Measurements from ENCODE around the gene RBKS.

Gene RBKS

DNA sequence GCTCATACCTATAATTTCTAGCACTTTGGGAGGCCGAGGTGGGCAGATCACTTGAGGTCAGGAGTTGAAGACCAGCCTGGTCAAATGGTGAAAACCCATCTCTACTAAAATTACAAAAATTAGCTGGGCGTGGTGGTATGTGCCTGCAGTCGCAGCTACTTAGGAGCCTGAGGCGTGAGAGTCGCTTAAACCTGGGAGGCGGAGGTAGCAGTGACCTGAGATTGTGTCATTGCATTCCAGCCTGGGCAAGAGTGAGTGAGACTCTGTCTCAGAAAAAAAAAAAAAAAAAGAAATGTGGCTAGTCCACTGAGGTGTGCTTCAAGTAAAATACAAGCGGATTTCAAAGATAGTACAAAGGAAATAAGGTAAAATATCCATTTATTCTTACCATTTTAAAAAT, 46.2 kb downstream of the RBKS start:
- FAIRE-seq: no peak
- DNase-seq (ENCODE audit: extremely low spot score, insufficient read length, low read depth): no peak

- FAIRE-seq (no peak), DNase-seq (ENCODE audit: extremely low spot score, insufficient read length, low read depth) (no peak)
Measured at GRCh38 chr2:27842894-27843293, 47.3 kb downstream of the RBKS start.

DNA sequence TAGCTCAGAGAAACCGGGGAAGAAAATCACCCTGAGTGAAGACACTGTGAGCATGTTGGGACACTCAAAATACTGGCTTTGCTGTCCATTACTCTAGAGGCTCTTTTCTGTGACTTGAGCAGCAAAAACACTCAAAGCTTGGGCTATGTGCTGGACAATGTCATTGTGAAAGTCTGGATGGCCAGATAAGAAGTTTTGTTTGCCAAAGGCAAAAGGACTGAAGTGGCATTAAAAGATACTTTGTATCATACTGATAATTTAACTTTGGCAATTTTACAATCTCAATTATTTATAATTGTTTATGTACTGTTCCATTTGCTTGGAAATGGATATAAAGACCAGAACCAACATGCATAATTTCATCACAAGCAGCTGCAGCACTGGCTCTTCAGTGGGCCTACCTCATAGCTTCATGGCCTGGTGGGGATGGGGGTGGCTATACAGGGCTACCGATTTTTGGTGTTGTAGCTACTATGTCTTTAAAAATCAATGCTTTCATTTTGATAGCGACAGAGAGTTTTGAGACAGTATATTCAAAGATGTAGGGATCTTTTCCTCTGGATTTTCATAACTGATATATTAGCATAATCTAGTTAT, 51.1 kb downstream of the RBKS start:
- DNase-seq (ENCODE audit: extremely low spot score, insufficient read length, low read depth): no peak
- FAIRE-seq: no peak

DNA sequence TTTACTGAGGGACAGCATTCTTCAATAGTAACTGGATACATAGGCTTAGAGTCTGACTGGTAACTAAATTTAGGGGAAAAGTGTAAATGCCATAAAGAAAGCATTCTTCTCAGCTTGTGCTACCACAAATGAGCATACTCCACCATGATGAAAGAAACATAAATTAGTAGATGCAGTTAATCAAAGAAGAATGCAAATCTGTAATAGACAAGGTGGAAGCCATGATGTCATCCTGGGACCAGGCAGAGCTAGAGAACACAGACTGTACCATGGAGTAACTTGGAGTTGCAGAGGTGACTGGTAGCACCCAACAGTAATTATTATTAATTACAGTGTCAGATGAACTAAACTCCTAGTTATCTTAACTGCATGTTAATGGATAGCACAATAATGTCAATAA, 51.7 kb downstream of the RBKS start:
- FAIRE-seq (no peak), DNase-seq (ENCODE audit: extremely low spot score, insufficient read length, low read depth) (no peak)

DNA sequence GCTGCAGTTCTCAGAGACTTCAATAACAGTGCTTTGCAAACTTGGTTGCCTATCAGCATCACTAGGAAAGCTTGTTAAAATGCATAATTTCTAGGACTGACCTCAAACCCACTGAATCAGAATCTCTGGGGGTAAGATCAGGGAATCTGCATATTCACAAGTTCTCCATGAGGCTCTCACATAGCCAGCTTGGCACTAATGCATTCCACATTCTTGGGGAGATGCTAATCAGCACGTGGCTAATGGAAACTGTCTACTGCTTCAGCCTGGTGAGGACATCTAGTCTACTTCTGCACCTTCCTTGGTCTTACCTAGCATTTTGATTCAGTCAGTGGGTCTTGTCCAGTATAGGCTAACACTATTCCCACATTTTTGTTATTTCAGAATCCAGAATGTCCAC, 56.3 kb downstream of the RBKS start:
- FAIRE-seq: no peak
- no peak for DNase-seq (ENCODE audit: extremely low spot score, insufficient read length, low read depth)

DNA sequence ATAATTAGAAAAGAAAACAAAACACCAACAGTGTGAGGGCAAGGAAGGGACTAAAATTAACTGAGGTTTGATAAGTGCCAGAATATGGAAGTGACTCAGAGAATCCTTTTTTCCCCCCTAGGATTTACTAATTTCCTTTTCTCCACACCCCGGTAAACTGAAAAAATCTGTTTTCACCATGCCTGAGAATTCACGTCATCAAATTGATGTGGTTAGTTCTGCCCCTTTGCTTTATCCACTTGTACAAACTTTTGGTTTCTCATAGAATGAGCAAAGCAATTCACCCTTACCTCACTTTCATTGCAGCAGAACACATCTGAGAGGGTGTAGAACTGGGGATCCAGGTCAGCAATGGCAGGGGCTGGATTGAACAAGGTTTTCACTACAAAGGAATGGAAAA, 57.8 kb downstream of the RBKS start:
- DNase-seq (ENCODE audit: extremely low spot score, insufficient read length, low read depth): no peak
- FAIRE-seq: no peak

GRCh38 chr2:27831279-27832050, 58.7 kb downstream of the RBKS start:
- FAIRE-seq (no peak), DNase-seq (ENCODE audit: extremely low spot score, insufficient read length, low read depth) (no peak)

DNA sequence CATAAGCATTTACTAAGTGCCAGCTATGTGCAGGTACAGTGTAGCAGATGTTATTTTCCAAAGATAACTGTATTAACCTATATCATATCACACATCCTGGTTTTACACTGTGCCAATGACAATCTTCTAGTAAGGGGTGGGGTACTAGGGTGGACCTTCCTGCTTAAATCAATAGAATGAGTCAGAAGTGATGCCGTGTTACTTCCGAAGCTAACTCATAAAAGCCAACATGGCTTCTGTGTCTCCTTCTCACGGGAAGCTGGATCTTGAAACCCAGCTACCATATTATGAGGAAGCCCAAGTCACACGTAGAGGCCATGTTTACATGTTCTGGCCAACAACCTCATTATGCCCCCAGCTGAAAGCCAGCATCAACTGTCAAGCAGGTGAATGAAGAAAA, 59.5 kb downstream of the RBKS start:
- FAIRE-seq: no peak
- DNase-seq (ENCODE audit: extremely low spot score, insufficient read length, low read depth): no peak

DNA sequence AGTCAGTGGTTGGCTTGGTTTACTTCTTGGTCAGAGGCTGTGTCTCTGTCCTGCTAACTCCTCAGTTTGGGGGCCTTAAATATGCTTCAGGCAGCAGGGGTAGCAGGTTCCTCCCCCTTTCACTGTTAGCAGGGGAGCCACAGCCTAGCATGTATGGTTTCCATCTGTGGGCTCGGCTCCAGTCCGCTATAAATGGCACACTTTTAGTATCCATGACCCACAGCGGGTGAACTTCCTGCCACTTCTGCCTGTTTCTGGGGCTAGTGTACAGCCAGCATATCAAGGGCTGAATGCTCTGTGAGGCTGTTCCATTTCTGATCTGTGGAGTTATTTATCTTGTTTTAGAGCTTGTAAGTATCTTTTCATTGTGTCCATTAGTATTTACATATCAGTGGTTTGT, 60.4 kb downstream of the RBKS start:
- FAIRE-seq (no peak), DNase-seq (ENCODE audit: extremely low spot score, insufficient read length, low read depth) (no peak)

DNA sequence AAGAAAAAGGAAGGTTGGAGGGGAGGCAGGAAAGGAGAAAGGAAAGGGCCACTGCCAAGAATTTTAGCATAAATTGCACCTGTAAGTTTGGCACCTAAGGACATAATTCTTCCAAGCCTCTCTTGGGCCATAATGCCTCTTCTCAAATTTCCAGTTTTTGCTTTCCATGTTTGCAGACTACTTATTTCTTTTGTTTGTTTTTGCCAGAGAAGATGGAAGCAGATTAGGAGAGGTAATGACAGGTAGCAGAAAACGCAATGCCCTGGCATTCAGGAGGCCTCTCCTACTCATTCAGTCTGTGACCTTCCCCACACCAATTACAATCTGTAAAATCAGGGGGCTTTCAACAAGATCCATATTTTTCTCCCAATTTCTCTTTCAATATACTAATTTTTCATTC, 61.9 kb downstream of the RBKS start:
- DNase-seq (ENCODE audit: extremely low spot score, insufficient read length, low read depth) (no peak), FAIRE-seq (no peak)

GRCh38 chr2:27824401-27824800, 65.8 kb downstream of the RBKS start:
- DNase-seq (ENCODE audit: extremely low spot score, insufficient read length, low read depth): no peak
- FAIRE-seq: no peak

- DNase-seq (ENCODE audit: extremely low spot score, insufficient read length, low read depth) (no peak), FAIRE-seq (no peak)
Measured at GRCh38 chr2:27823569-27823968, 66.6 kb downstream of the RBKS start.

- no peak for DNase-seq (ENCODE audit: extremely low spot score, insufficient read length, low read depth)
- FAIRE-seq: no peak
Measured at GRCh38 chr2:27823135-27823534, 67.1 kb downstream of the RBKS start.

DNA sequence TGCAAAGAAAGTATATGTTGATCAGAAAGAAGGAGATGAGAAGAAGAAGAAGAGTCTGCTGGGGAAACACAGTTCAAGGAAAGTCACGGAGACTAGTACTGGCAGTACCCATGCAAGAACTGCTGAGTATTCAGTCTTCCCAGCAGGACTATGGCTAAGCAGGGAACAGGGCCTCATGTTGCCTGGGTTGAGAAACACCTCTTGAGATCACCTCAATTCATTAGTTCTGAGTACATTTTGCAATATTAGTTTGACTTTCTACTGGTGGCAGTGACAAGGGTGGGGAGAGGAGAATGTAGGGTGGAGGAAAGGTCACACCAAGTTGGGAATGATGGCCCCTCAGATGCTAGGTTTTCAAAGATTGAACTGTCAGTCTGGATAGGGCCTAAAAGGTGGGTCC, 68.1 kb downstream of the RBKS start:
- no peak for FAIRE-seq
- DNase-seq (ENCODE audit: extremely low spot score, insufficient read length, low read depth): no peak

GRCh38 chr2:27815860-27816438, 74.2 kb downstream of the RBKS start:
- FAIRE-seq (no peak), DNase-seq (ENCODE audit: extremely low spot score, insufficient read length, low read depth) (no peak)

- FAIRE-seq: no peak
- no peak for DNase-seq (ENCODE audit: extremely low spot score, insufficient read length, low read depth)
Measured at GRCh38 chr2:27814758-27815157, 75.4 kb downstream of the RBKS start.

DNA sequence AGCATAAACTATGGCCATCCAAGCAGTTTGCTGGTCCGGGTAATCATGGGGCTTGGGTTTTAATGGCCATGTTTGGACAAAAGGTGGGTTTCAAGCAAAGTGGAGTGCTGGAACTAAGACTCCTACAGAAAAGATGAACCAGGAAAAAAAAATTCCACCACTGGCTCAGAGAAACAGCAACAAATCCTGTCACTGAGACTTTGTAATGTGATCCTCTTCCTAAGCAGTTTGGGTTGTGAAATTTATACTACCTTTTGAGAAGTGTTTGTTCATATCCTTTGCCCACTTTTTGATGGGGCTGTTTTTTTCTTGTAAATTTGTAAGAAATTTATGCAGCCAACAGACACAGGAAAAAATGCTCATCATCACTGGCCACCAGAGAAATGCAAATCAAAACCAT, 78.4 kb downstream of the RBKS start:
- no peak for FAIRE-seq
- DNase-seq (ENCODE audit: extremely low spot score, insufficient read length, low read depth): no peak

DNA sequence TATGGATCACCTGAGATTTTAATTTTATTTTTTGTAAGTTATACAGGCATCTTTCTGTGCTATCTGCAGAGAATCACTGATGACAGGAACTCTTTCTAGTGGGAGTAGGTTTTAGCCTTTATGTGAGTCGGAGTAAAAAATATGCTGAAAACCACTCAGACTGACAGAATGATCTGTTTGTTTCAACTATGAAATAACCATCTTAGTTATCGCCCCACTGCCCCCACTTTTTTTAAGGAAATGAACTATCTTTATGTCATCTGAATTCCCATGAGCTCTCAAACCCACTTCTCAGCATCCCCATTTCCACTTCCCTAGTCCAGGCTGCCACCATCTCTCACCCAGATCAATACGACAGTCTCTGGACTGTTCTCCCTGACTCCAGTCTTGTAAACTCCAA, 79.7 kb downstream of the RBKS start:
- DNase-seq (ENCODE audit: extremely low spot score, insufficient read length, low read depth) (no peak), FAIRE-seq (no peak)

DNA sequence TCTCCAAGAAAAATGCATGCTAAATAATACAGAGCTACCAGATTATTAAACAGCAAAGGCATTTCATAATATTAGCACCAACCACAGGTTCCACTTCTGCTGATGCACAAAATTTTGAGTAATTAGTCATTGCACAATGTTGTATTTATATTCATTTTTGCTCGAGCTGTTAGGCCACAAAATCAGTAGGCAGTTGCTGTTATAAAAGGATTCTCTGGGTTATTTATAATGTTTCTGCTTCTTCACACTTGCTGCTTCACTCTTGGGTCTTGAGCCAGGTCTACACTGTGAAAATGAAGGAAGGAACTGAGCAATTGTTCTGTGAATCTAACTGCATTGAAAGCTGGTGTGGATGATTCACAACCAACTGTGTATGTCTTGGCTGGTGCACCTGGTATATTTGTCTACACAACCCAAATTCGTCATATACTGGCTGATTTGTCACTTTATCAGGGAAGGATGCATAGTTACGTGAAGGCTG, 80.4 kb downstream of the RBKS start:
- FAIRE-seq: no peak
- no peak for DNase-seq (ENCODE audit: extremely low spot score, insufficient read length, low read depth)

DNA sequence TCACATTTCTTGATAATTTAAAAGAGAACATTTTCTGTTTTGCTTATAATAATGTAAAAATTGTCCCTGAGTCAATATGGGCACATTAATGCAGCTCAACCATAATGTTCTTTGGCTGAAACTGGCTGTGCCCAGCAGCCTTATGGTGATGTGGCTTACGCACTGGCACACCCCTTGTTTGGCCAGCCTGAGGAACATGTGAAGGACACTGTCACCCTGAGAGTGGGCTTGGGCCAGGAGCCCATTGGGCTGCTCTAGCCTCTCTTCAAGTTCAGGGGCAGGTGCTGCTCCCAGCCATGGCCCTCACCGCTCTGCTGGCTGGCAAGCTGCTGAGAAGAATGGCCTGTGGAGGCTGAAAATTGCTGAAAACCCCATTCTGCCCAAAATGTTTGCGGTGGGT, 81.2 kb downstream of the RBKS start:
- no peak for FAIRE-seq
- no peak for DNase-seq (ENCODE audit: extremely low spot score, insufficient read length, low read depth)

DNA sequence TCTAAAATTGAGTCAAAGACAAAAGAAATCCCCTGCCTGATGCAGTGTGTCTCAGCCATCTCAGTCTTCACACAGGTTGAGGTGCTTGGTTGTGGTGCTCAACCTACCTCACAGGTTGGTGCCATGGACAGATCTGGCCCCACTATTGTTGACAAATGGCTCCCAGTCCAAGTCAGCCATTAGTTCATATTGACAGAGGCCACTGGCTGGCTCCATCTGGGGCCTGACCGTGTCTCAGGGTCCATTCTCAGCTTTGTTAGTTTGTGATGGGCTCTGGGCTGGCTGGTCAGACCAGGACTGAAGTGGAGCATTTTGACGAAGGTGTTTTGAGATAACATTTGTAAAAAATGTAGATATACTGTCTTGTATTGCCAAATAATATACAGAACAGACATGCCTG, 81.8 kb downstream of the RBKS start:
- no peak for FAIRE-seq

DNA sequence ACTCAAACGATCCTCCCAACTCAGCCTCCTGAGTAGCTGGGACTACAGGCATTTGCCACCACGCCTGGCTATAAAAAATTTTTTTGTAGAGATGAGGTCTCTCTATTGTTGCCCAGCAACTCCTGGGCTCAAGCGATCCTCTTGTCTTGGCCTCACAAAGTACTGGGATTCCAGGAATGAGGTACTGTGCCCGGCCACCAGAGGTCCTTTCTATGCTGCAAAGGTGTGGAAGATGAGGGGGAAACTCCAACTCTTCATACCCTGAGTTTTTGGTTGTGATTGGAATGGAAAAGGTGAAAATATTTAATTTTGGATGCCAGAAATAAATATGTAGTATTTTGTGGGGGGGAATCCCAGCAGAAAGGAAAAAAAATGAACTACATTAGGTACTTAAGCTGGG, 82.7 kb downstream of the RBKS start:
- FAIRE-seq (no peak), DNase-seq (ENCODE audit: extremely low spot score, insufficient read length, low read depth) (no peak)

More for the DNA sequence above, 81.8 kb downstream of the RBKS start:
- no peak for DNase-seq (ENCODE audit: extremely low spot score, insufficient read length, low read depth)

All from GM18507 (cell line).